WTC11 (cell line): Measurements from ENCODE around the gene ZNF366. TPM values are rescaled to one million over a fixed set of nuclear protein-coding genes. Genes with fewer than 3 reads are reported as not detected.

ENCODE experiments used
- ATAC-seq: fragments of 200-7000 bp; cut with Tn5 transposase; 2 replicates; pipeline ENCODE4 v1.10.0; 2021; ENCODE audit warnings: mild to moderate bottlenecking, moderate library complexity
- CTCF ChIA-PET: fragments of 300-600 bp; sonication (Branson Sonifier 250); formaldehyde crosslinking; loops from one replicate; lab custom pipeline; 2021; ENCODE audit warnings: antibody characterized with exemption; lab: Charles Lee
- POLR2A ChIA-PET: fragments of 350-600 bp; sonication (Branson Sonifier 250); formaldehyde crosslinking; loops from one replicate; lab custom pipeline; 2021; ENCODE audit warnings: antibody characterized with exemption; lab: Charles Lee
- DNase-seq: peaks from one replicate; pipeline ENCODE4 v3.0.0; 2021; ENCODE audit warnings: low spot score
- H3K27ac Mint-ChIP-seq: 2 replicates; pipeline ENCODE4 v1.8.0; 2021; ENCODE audit warnings: mixed read lengths
- H3K27me3 Mint-ChIP-seq: 2 replicates; pipeline ENCODE4 v1.8.0; 2021; ENCODE audit warnings: low read depth, mild to moderate bottlenecking, moderate library complexity, mixed read lengths
- H3K36me3 Mint-ChIP-seq: 2 replicates; pipeline ENCODE4 v1.8.0; 2021; ENCODE audit warnings: mixed read lengths
- H3K4me1 Mint-ChIP-seq: 2 replicates; pipeline ENCODE4 v1.8.0; 2022; ENCODE audit warnings: mixed read lengths
- H3K4me3 Mint-ChIP-seq: 2 replicates; pipeline ENCODE4 v1.8.0; 2021; ENCODE audit warnings: mild to moderate bottlenecking, moderate library complexity, mixed read lengths
- H3K9me3 Mint-ChIP-seq: 2 replicates; pipeline ENCODE4 v1.8.0; 2021; ENCODE audit warnings: mixed read lengths
- ARID4B ChIP-seq: sonication (generic); formaldehyde crosslinking; IDR thresholded peaks from 2 replicates; pipeline ENCODE4 v1.8.0; 2023; ENCODE audit warnings: missing genetic modification reagents, mild to moderate bottlenecking, borderline replicate concordance
- CDX4 ChIP-seq: fragments of 250-450 bp; sonication (Bioruptor Pico); IDR thresholded peaks from 2 replicates; pipeline ENCODE4 v1.9.0; 2021; ENCODE audit warnings: moderate library complexity, mild to moderate bottlenecking, inconsistent platforms, borderline replicate concordance
- CTCF ChIP-seq: fragments of 200-600 bp; IDR thresholded peaks from 2 replicates; pipeline ENCODE4 v1.8.0; 2022; ENCODE audit warnings: antibody characterized with exemption
- EMX1 ChIP-seq: fragments of 250-450 bp; sonication (Bioruptor Pico); IDR thresholded peaks from 2 replicates; pipeline ENCODE4 v1.8.0; 2021; ENCODE audit warnings: mild to moderate bottlenecking
- FOXJ3 ChIP-seq: sonication (generic); formaldehyde crosslinking; IDR thresholded peaks from 2 replicates; pipeline ENCODE4 v1.9.0; 2021; ENCODE audit warnings: missing genetic modification reagents, mild to moderate bottlenecking, borderline replicate concordance
- FOXP1 ChIP-seq: sonication (generic); formaldehyde crosslinking; IDR thresholded peaks from 2 replicates; pipeline ENCODE4 v1.8.0; 2022; ENCODE audit warnings: missing genetic modification reagents, mild to moderate bottlenecking, moderate library complexity, borderline replicate concordance
- HMGA2 ChIP-seq: fragments of 250-450 bp; sonication (Bioruptor Pico); IDR thresholded peaks from 2 replicates; pipeline ENCODE4 v1.4.0; 2021; ENCODE audit warnings: mild to moderate bottlenecking, moderate library complexity
- HMGXB4 ChIP-seq: sonication (generic); formaldehyde crosslinking; IDR thresholded peaks from 2 replicates; pipeline ENCODE4 v1.8.1; 2023; ENCODE audit warnings: mild to moderate bottlenecking, moderate library complexity, missing genetic modification reagents
- JAZF1 ChIP-seq: fragments of 250-450 bp; sonication (Bioruptor Pico); IDR thresholded peaks from 2 replicates; pipeline ENCODE4 v1.9.0; 2021; ENCODE audit warnings: moderate library complexity, mild to moderate bottlenecking, inconsistent platforms
- NFYB ChIP-seq: sonication (generic); formaldehyde crosslinking; conservative IDR thresholded peaks from 2 replicates; pipeline ENCODE4 v1.8.0; 2022; ENCODE audit warnings: low read depth, missing genetic modification reagents
- NR1H2 ChIP-seq: sonication (generic); formaldehyde crosslinking; IDR thresholded peaks from 2 replicates; pipeline ENCODE4 v1.9.0; 2021; ENCODE audit warnings: mild to moderate bottlenecking, moderate library complexity, missing genetic modification reagents
- PREB ChIP-seq: sonication (generic); formaldehyde crosslinking; IDR thresholded peaks from 2 replicates; pipeline ENCODE4 v1.8.1; 2022; ENCODE audit warnings: mild to moderate bottlenecking, missing genetic modification reagents, moderate library complexity, borderline replicate concordance
- SP1 ChIP-seq: sonication (generic); formaldehyde crosslinking; conservative IDR thresholded peaks from 2 replicates; pipeline ENCODE4 v1.8.1; 2022; ENCODE audit warnings: missing genetic modification reagents
- STAT6 ChIP-seq: sonication (generic); formaldehyde crosslinking; conservative IDR thresholded peaks from 2 replicates; pipeline ENCODE4 v1.8.1; 2023; ENCODE audit warnings: mild to moderate bottlenecking, low read depth, missing genetic modification reagents, moderate library complexity
- TEAD1 ChIP-seq: sonication (generic); formaldehyde crosslinking; IDR thresholded peaks from 2 replicates; pipeline ENCODE4 v1.8.0; 2022; ENCODE audit warnings: mild to moderate bottlenecking, missing genetic modification reagents
- ZNF219 ChIP-seq: sonication (generic); formaldehyde crosslinking; IDR thresholded peaks from 2 replicates; pipeline ENCODE4 v1.8.0; 2023; ENCODE audit warnings: missing genetic modification reagents, mild to moderate bottlenecking, borderline replicate concordance
- ZNF232 ChIP-seq: sonication (generic); formaldehyde crosslinking; IDR thresholded peaks from 2 replicates; pipeline ENCODE4 v1.8.0; 2022; ENCODE audit warnings: mild to moderate bottlenecking, missing genetic modification reagents
- ZNF416 ChIP-seq: fragments of 250-450 bp; sonication (Bioruptor Pico); IDR thresholded peaks from 2 replicates; pipeline ENCODE4 v1.9.0; 2021; ENCODE audit warnings: mild to moderate bottlenecking, inconsistent platforms
- ZNF532 ChIP-seq: fragments of 250-450 bp; sonication (Bioruptor Pico); IDR thresholded peaks from 2 replicates; pipeline ENCODE4 v1.9.0; 2021; ENCODE audit warnings: mild to moderate bottlenecking, borderline replicate concordance
- total RNA-seq: library from RNA; stranded (reverse); gene quantifications from 3 replicates; pipeline ENCODE4 v1.2.3, GENCODE V29; 2021

Gene ZNF366
- total RNA-seq, 1 experiment from 2014 or later: not detected

- no peak for TF ChIP-seq STAT6 (CRISPR knock-in tag)
- TF ChIP-seq EMX1 (CRISPR knock-in tag): no peak
- TF ChIP-seq HMGA2: no peak
- TF ChIP-seq HMGXB4 (CRISPR knock-in tag): no peak
- no peak for TF ChIP-seq ZNF232
- TF ChIP-seq FOXJ3: no peak
- TF ChIP-seq ZNF416 (CRISPR knock-in tag): no peak
- no peak for TF ChIP-seq CDX4 (CRISPR knock-in tag)
- TF ChIP-seq ZNF532 (CRISPR knock-in tag): no peak
- TF ChIP-seq CTCF: no peak
Measured at GRCh38 chr5:72478684-72479083, 28.5 kb downstream of the ZNF366 start (continued).

- Mint-ChIP-seq H3K27ac (no peak overlapping the region), H3K4me3 (no peak overlapping the region), H3K36me3 (no peaks in the 10 kb centered on the region), H3K4me1 (0 out of 2 replicates have a peak, but pooled peaks cover 3% of the 10 kb centered on the region), H3K9me3 (peaks cover 5% of the 10 kb centered on the region), H3K27me3 (no peaks in the 10 kb centered on the region; the same call in 1 of the 2 replicates)
- DNase-seq (no peak), ATAC-seq (no peak)
- ChIA-PET POLR2A (no interaction called here), CTCF (no interaction called here)
- no peak for TF ChIP-seq FOXP1 (CRISPR knock-in tag)
- no peak for TF ChIP-seq NR1H2
- TF ChIP-seq PREB (CRISPR knock-in tag): no peak
- TF ChIP-seq TEAD1 (CRISPR knock-in tag): no peak
- no peak for TF ChIP-seq ARID4B (CRISPR knock-in tag)
- TF ChIP-seq SP1 (CRISPR knock-in tag): no peak
- no peak for TF ChIP-seq ZNF219
- no peak for TF ChIP-seq EMX1 (CRISPR knock-in tag)
- no peak for TF ChIP-seq NFYB (CRISPR knock-in tag)
- no peak for TF ChIP-seq JAZF1
Measured at GRCh38 chr5:72478276-72478675, 28.9 kb downstream of the ZNF366 start.
